GM19328 (cell line): ENCODE measurements around the gene FMO5.
"Not testable (repeated sequence)": the region's sequence is repeated elsewhere in the genome, so short reads cannot be mapped to it uniquely, and the experiment has no call there.

Experiments used
- ATAC-seq: cut with Tn5 transposase; IDR thresholded peaks from one replicate; pipeline ENCODE4 v1.9.1; 2021; ENCODE audit warnings: mild to moderate bottlenecking, moderate library complexity; ENCODE audit not compliant: unreplicated experiment

Gene FMO5

DNA sequence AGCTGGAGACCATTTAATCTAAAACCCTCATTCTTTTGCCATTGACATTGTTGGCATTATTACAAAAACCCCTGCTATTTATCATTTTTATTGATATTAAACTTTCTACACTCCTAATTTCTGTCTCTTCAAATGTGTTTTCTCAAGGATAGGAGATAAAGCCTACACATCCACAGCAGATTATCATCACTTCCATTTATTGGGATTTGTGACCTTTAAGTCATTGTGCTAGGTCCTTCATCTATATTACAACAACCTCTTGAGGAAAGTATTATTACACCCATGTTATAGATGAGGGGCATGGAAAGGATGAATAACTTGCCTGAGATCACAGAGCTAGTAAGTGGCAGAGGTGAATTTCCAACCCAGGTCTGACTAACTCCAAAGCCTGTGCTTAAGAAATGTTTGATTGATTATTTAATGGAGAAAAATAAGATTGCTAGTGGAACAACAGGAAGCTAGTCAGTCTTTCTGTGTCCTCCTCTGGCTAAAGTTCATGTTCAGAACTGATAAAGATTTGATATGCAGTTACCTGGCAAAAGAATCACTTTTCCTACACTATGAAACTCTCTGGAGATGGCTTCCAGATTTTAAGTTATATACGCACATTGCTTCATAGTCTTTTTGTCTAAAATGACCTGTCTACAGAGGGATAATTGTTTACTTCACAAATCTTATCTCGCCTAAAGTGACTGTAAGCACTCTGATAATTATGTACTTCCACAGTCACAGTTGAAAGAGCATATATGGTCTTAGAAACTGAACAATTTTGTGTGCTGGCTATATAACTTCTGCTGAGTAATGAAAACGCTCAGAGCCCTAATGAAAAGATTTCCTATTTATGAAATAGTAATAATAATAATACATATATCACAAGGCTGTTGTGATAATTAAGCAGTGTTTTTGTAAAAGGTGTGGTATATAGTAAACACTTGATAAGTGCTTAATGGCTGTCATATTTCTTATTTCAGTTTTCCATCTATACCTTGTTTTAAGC lies 15.0 kb downstream of the FMO5 start:
- no peak for ATAC-seq

DNA sequence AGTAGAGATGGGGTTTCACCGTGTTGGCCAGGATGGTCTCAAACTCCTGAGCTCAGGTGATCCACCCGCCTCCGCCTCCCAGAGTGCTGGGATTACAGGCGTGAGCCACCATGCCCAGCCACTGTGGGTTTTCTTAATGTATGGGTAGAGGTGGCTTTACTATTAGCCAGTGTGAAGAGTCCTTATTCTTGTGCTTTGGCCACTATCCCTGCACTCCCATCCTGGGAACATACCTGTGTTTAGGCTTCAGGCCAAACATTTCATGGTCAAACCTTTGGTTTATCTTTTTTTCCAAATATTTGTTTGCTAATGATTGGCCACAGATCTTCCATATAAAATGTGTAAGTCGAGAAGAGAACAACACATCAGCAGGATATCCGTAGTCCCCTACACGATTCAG lies 16.5 kb downstream of the FMO5 start:
- ATAC-seq = no peak

DNA sequence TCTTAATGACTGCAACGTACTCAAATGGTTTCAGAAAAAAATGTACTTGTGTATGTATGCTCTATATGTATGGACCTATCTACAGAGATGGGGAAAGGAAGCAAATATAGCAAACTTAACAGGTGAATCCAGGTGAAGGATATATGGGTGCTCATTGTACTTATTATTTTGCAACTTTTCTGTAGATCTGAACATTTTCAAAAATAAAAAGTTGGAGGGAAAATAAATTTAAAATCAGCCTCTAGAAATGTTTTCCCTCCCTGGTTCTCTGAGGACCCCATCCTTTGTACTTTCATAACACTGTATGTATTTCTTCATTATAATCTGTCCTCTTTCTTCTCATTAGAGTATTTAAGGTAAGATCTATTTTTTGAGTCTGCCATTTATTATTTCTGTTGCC lies 17.9 kb downstream of the FMO5 start:
- no peak for ATAC-seq

DNA sequence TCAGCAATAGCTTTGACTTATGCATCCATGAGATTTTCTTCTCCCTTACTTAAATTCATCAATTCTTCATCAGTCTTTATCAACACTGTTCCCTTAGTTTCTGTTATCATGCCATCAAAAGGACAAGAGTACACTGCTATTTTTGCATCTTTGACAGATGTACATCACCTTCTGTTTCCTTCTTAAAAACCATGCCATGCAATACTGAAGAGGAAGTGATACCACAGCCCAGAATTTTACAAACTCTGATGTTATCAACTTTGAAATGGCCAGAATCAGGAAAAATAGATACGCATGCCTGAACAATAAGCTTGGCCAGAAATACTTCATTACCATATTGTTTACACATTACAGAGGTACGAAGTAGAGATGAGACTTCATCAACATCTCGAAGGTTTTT lies 21.1 kb downstream of the FMO5 start:
- no peak for ATAC-seq

DNA sequence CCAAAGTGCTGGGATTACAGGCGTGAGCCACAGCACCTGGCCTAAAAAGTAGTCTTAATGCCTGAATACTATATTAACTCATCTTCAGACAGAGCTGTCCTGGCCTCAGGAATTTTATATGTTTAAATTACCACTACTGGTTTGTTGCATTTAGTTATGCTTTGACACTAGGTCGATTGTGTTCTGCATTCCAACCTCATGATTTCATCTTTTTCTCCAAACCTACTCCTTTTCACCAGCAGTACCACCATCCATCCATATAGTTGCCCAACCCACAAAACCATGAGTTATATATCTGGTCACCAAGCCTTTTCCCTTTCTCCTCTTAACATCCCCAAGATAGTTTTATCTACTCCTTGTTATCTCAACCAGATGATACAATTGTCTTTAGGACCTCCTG lies 22.6 kb downstream of the FMO5 start:
- ATAC-seq = no peak

DNA sequence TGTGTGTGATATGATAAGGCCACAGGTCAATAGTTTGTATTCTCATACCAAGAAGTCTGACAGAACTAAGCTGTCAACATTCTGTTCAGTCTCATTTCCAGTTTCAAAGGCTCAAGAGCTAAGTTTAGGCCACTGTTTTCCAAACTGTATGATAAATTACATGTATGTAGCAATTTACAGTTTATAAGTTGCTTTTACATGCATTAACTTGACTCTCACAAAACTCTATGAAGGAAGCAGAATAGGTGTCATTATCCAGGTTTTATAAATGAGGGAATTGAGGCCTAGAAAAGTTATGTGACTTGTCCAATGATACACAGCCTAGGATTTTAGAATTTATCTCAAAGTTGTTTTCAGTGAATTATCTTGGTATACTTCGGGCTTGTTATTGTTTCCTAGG lies 23.4 kb downstream of the FMO5 start:
- no peak for ATAC-seq

DNA sequence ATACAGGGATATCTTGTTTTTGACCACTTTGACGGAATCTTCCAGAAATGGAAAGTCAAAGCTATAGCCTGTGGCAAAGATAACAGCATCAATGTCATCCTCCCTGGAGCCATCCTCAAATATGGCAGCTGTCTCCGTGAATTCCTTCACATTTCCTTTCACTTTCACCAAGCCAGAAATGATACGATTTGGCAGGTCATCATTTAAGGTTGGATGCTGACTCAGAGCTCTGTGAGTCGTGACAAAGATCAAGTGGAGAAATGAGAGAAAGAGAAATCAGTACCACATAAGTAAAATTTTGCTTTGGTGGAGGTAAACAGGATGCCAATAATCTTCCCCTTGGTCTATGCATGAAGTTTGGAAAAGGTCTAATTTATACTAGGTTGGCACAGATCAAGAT lies 23.9 kb downstream of the FMO5 start:
- ATAC-seq = no peak

DNA sequence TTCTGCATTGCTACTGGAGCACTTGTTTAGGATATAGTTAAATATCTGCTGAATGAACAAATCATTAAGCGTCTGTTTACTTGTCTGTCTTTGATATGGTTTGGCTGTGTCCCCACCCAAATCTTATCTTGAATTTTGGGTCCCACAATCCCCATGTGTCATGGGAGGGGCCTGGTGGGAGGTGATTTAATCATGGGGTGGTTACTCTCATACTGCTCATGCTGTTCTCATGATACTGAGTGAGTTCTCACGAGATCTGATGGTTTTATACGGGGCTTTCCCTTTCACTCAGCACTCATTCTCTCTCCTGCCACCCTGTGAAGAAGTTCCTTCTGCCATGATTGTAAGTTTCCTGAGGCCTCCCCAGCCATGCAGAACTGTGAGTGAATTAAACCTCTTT lies 27.8 kb downstream of the FMO5 start:
- not testable (repeated sequence) for ATAC-seq

DNA sequence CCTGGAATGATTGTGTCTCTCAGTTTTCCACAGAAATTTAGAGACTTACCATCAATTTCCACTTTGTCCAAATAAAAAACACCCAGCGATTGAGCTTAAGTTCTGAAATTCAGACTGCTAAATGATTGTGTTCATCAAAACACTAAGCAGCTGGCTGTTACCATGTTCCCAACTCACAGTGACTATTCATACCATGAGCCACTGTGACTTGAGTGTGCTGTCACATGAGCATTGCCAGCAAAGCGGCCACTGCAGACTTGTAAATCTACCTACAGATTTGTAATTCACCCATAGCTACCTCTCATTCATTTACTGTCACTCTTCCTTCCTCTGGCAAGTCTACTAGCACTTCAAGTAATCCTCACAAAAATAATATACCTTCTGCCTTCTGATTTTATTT lies 35.6 kb downstream of the FMO5 start:
- no peak for ATAC-seq

DNA sequence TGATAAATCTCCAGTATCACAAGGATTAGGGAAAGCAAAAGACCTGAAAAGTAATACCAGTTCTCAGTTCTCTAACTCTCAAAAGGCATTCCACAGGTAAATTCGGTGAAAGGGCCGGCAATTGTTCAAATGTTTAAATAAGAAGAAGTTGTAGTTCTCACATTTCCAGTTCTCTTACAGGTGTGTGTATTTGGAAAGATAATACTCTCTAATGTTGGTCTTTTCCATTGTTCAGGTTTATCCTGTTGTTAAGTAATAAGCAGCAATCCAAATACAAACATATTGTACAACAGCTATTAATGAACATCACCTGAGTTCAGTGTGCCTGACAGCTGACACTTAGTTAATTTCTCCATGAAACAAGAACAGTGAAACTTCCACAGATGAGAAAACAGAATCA lies 39.7 kb downstream of the FMO5 start:
- no peak for ATAC-seq

DNA sequence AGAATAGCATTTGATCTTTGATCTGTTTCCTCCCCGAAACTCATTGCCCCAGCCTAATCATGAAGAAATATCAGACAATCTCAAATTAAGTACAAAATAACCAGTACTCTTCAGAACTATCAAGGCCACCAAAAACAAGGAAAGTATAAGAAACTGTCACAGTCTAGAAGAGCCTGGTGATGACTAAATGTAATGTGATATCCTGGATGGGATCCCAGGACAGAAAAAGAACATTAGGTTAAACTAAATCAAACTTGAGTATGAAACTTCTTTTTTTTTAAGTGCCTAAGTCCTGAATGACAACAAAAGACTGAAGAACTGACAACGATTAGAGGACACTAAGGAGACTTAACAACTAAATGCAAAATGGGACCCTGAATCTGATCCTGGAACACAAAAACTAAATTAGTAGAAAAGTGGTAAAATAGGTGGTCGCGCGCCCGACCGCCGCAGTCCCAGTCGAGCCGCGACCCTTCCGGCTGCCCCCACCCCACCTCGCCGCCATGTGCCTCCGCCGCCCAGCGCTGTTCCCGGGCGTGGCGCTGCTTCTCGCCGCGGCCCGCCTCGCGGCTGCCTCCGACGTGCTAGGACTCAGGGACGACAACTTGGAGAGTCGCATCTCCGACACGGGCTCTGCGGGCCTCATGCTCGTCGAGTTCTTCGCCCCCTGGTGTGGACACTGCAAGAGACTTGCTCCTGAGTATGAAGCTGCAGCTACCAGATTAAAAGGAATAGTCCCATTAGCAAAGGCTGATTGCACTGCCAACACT lies 47.3 kb downstream of the FMO5 start:
- ATAC-seq = no peak

DNA sequence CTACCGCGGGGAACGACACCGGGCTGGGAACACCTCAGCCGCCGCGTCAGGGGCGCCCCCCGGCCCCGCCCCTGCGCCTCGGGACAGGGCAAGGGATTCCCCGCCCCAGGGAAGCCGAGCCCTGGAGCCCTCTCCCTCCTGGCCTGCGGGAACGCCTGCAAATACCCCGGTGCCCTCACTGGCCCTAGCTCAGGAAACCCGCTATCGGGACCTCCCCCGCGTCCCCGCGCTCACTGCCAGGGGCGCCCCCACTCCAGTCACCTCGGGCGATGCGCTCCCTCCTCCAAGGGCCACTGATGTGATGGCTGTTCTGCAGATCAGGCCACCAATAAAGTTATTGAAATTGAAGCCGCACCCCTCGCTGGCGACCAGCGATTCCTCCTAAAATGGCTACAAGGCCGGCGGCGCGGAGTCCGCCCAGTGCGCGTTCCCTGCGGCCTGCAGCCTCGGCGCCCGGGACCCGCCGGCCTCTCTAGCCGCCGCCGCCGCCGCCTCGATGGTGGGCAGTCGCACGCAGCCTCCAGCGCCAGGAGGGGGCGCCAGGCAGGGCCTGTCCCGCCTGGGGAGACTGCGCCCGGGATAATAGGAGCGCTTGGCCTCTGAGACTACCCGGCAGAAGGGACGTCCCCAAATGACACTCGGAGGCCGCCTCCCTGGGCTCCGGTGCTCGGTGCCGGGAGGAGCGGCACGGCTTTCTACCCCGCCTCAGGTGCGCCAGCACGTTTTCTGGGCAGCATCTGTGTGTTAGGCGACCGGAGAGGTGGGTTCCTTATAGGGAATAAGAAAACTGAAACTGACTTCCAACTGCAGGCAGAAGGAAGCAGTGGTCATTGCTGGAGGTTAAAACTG lies 52.7 kb downstream of the FMO5 start, which contains the start of gene PRKAB2:
Gene PRKAB2 (minus strand): TSS at position 303 of the 849 bp plus-strand sequence. CDS start 326 bp downstream, outside the sequence.
- peak; percentile 88 for ATAC-seq

DNA sequence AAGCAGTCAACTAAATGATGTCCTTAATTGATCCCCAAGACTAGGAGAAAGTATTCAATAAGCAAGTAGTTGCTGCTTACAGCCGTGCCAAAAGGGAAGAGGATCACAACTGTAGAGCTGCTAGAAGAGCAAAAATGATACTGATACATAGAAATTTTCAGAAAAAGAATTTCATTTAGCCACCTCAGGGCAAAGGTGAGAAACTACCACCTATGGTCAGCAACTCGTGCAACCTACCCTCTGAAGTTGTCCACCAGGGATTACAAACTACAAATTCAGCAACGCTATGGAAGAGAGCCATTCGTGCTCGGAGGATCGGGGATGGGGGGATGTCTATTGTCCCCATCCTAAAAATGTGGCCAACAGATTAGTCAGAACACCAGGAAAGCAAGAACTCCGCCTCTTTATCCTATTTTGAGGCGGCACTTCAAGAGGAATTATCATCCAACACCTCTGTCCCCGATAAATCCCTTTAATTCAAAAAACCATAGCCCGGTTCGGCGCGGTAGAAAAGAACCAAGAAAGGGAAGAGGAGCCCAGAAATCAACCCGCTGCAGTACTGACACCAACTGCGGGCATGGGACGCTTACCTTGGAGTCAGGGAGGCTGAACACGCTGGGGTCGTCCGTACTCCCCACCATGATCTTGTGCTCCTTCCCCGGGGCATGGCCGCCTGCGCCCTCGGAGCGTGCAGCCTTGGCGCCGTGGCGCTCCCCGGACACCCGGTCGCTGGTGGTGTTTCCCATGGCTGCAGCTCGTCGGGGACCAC lies 53.6 kb downstream of the FMO5 start:
- no peak for ATAC-seq

DNA sequence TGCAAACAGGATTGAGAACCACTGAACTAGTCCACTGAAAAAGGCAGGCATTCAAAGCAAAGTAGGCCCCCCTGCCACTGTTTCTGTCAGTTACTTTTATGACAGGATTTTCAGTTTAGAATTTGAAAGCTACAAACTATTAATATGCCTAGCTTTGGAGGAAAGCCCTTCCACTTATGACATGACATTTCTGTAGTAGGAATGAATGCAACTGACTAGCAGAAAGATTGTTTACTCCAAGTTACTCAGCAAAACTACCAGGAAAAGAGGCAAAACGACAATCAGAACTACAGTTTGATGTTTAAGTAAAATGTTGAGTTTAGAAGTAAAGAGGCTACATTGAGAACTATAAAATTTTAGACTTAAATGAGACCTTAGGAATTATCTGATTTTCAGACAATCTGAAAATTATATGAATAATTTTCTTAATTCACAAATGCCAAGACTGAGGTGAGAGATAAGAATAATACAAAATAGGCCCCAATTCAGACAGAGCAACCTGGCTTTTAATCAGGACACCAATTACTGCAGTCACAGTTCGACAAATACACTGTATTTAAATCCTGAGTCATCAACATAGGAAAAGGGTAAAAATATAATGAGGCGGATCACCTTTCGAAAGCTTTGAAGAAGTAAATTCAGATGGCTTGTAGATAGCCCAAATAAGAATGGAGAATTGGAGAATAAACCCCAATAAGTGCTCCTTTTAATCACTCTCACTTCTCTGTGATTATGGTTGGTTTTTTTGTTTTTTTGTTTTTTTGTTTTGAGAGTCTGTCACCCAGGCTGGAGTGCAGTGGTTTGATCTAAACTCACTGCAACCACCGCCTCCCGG lies 55.1 kb downstream of the FMO5 start:
- ATAC-seq = no peak

DNA sequence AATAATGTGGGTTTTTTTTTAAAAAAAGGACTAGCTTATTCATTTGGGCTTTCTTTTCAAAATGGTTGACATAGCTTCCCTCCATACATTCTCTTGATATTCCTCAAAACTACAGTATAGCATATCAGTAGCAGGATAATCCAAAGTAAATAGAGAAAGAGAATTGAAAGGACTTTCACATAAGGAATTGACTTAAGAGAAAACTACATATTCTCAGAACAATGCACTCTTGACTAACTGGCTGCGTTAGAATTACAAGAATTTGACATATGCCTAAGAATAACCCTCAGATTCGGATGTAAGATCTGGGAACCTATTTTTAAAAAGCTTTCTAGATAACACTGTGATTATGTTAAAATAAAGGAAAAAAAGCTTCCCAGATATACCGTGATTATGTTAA lies 56.0 kb downstream of the FMO5 start:
- ATAC-seq = no peak

DNA sequence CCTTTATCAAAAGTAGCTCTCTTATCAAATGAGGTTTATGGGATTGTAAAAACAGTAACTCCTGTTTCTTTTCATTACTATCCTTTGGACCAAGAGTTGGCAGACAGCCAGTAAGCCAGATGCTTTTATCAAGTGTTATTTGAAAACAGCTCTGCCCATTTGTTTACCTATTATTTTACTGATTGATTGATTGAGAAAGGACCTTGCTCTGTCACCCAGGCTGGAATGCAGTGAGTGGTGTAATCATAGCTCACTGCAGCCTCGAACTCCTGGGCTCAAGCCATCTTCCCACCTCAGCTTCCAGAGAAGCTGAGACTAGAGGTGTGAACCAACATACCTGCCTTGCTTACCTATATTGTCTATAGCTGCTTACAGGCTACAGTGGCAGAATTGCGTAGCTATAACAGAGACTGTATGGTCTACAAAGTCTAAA lies 56.5 kb downstream of the FMO5 start:
- ATAC-seq = no peak

DNA sequence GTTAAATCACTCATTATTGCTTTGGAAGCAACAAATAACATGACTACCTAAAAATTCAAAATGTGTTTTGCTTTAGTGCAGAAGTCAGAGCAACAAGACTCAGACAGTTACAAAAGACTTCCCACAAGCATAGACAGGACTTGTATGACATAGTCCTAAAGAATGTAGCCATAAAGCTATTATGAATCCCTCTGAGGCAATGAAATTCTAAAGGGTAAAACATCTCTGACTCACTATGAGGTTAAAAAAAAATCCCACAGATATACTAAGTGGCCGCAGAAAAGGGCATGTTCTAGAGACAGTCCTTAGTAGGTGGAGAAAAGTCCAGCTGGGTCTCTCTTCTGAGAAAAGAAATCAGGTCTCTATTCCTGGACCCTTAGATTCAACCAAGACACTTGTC lies 57.8 kb downstream of the FMO5 start:
- no peak for ATAC-seq

DNA sequence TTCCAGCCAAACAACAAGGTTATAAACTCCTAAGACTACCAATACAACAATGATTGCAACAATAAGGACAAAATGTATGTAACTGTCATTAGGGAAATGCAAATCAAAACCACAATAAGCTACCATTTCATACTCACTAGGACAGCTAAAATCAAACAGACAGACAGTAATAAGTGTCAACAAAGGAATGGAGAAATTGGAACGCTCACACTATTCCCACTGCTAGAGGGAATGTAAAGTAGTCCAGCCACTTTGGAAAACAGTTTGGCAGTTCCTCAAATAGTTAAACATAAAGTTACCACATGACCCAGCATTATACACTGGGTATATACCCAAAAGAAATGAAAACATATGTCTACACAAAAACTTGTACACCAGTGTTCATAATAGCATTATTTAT lies 62.1 kb downstream of the FMO5 start:
- no peak for ATAC-seq

DNA sequence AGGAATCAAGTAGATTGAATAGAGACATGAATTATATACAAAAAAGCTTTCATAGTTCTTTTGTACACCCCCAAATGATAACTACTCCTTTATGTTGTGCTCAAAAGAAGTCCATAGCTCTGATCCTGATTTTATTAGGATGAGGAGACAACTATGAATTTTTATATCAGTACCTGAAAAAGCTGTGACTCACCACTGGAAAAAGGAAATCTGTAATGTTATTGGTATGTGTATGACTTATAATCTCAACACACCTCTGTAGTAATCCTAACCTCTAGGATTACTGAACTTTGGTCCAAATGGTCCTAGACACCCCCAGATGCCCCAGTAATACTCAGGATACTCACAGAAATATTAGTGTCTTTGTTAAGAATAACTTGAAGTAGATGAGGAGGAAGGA lies 63.0 kb downstream of the FMO5 start:
- ATAC-seq = no peak
